CD14-positive monocyte (primary cell): Measurements from ENCODE around the gene LSM5. TPM values are rescaled to one million over a fixed set of nuclear protein-coding genes. Genes with fewer than 3 reads are reported as not detected.

Experiments
- DNase-seq, 3 donors: peaks; one replicate each; pipeline ENCODE4 v3.0.0-alpha.2; 2011 to 2022
- H2AFZ ChIP-seq: 2 replicates; pipeline ENCODE4 v1.6.0; 2012; ENCODE audit warnings: mild to moderate bottlenecking, low read depth, low read length, inconsistent platforms; ENCODE audit not compliant: insufficient read depth, poor library complexity, severe bottlenecking
- H3K27ac ChIP-seq, 2 donors: 1 replicate in 1 of 2; 2 replicates in 1 of 2; pipeline ENCODE4 v1.5.1; 2012 to 2013; ENCODE audit warnings: low read length in 2 of 2, control low read depth in 1 of 2, inconsistent platforms in 1 of 2, low read depth in 1 of 2, mild to moderate bottlenecking in 1 of 2
- H3K27me3 ChIP-seq, 2 donors: one replicate each; pipeline versions ENCODE4 v1.6.0 to v1.6.1; 2011 to 2013; ENCODE audit warnings: low read length in 2 of 2; ENCODE audit not compliant: control insufficient read depth in 2 of 2, insufficient read depth in 2 of 2
- H3K36me3 ChIP-seq, 2 donors: replicated peaks in 1 of 2; 1 replicate in 1 of 2; 2 replicates in 1 of 2; pipeline versions ENCODE4 v1.5.1 to v1.6.1; 2012 to 2013; ENCODE audit warnings: low read length in 2 of 2, control low read depth in 1 of 2, inconsistent platforms in 1 of 2, mild to moderate bottlenecking in 1 of 2; ENCODE audit not compliant: insufficient read depth in 2 of 2, control insufficient read depth in 1 of 2
- H3K4me1 ChIP-seq, 2 donors: 1 replicate in 1 of 2; 2 replicates in 1 of 2; pipeline versions ENCODE4 v1.5.1 to v1.6.1; 2012 to 2013; ENCODE audit warnings: low read length in 2 of 2, control low read depth in 1 of 2, inconsistent platforms in 1 of 2, mild to moderate bottlenecking in 1 of 2, moderate library complexity in 1 of 2; ENCODE audit not compliant: insufficient read depth in 2 of 2, control insufficient read depth in 1 of 2
- H3K4me2 ChIP-seq: replicated peaks from 2 replicates; pipeline ENCODE3; 2012; ENCODE audit warnings: low read length, moderate library complexity, mild to moderate bottlenecking; ENCODE audit not compliant: poor library complexity, severe bottlenecking; ENCODE audit errors: extremely low read depth
- H3K4me3 ChIP-seq, 3 experiments: fragments of 200-600 bp in 1 of 3; sonication (generic) in 1 of 3; replicated peaks in 1 of 3; 1 replicate in 2 of 3; 2 replicates in 1 of 3; pipeline ENCODE4 v1.5.1; 2011 to 2013; ENCODE audit warnings: low read length in 3 of 3, mild to moderate bottlenecking in 3 of 3, control low read depth in 2 of 3, low read depth in 2 of 3, inconsistent platforms in 1 of 3, moderate library complexity in 1 of 3
- H3K79me2 ChIP-seq: 2 replicates; pipeline ENCODE4 v1.6.0; 2012; ENCODE audit warnings: mild to moderate bottlenecking, control low read depth, inconsistent platforms, low read length, moderate library complexity; ENCODE audit not compliant: insufficient read depth
- H3K9ac ChIP-seq: 2 replicates; pipeline ENCODE4 v1.6.0; 2017; ENCODE audit warnings: low read length, mild to moderate bottlenecking; ENCODE audit not compliant: insufficient read depth, poor library complexity, severe bottlenecking
- H3K9me3 ChIP-seq, 2 donors: replicated peaks in 1 of 2; 1 replicate in 1 of 2; 2 replicates in 1 of 2; pipeline versions ENCODE4 v1.5.1 to v1.6.1; 2012 to 2013; ENCODE audit warnings: low read length in 2 of 2, control low read depth in 1 of 2; ENCODE audit not compliant: control insufficient read depth in 1 of 2, insufficient read depth in 1 of 2
- H4K20me1 ChIP-seq: 2 replicates; pipeline ENCODE4 v1.6.0; 2012; ENCODE audit warnings: mild to moderate bottlenecking, low read length, control low read depth, moderate library complexity; ENCODE audit not compliant: insufficient read depth
- H3K27ac Mint-ChIP-seq, 7 donors: one replicate each; pipeline ENCODE4 v1.8.0; 2020; ENCODE audit warnings: mild to moderate bottlenecking in 7 of 7, mixed read lengths in 7 of 7, moderate library complexity in 6 of 7, inconsistent platforms in 2 of 7
- H3K27me3 Mint-ChIP-seq, 3 donors: one replicate each; pipeline ENCODE4 v1.8.0; 2021 to 2022; ENCODE audit warnings: low read depth in 3 of 3, mild to moderate bottlenecking in 3 of 3, mixed read lengths in 3 of 3, moderate library complexity in 3 of 3, inconsistent platforms in 1 of 3
- H3K36me3 Mint-ChIP-seq, 2 donors: one replicate each; pipeline ENCODE4 v1.8.0; 2020; ENCODE audit warnings: mixed read lengths in 2 of 2, inconsistent platforms in 1 of 2, mild to moderate bottlenecking in 1 of 2
- H3K4me1 Mint-ChIP-seq: one replicate; pipeline ENCODE4 v1.8.0; 2020; ENCODE audit warnings: mild to moderate bottlenecking, mixed read lengths
- H3K4me3 Mint-ChIP-seq, 2 donors: one replicate each; pipeline ENCODE4 v1.8.0; 2020; ENCODE audit warnings: mild to moderate bottlenecking in 2 of 2, mixed read lengths in 2 of 2, moderate library complexity in 1 of 2
- H3K9me3 Mint-ChIP-seq, 7 donors: one replicate each; pipeline ENCODE4 v1.8.0; 2020 to 2022; ENCODE audit warnings: mixed read lengths in 7 of 7, mild to moderate bottlenecking in 6 of 7, moderate library complexity in 6 of 7, inconsistent platforms in 2 of 7
- WGBS: methylation state at CpG from one replicate; pipeline ENCODE4 v1.1.5; 2013; ENCODE audit warnings: missing lambda C conversion rate; ENCODE audit not compliant: insufficient coverage; 5-methylcytosine and 5-hydroxymethylcytosine counted together
- intact Hi-C, 2 donors: fragments of 100-400 bp; cut with micrococcal nuclease; formaldehyde crosslinking; loops; one replicate each; pipeline versions ENCODE4 v1.15.0 to v1.15.1; 2023
- polyA plus RNA-seq, 3 donors: library from polyadenylated mRNA; depleted of rRNA in 1 of 3; unstranded in 2 of 3; stranded (reverse) in 1 of 3; fragments of 300-500 nt in 2 of 3; fragments of >200 nt in 1 of 3; fragmentation: Illumina TruSeq in 2 of 3; gene quantifications; 1 replicate in 2 of 3; 2 replicates in 1 of 3; pipeline ENCODE4 v1.2.3, GENCODE V29; 2012 to 2021
- TF ChIP-seq, protein P1 (sequence below): fragments of 200-600 bp; IDR thresholded peaks from one replicate; pipeline ENCODE4 v1.8.0; 2022; ENCODE audit warnings: antibody characterized with exemption, mild to moderate bottlenecking

LSM5 gene
- polyA plus RNA-seq, 3 donors = 16.4 to 81.1 (median 78.2) TPM

DNA sequence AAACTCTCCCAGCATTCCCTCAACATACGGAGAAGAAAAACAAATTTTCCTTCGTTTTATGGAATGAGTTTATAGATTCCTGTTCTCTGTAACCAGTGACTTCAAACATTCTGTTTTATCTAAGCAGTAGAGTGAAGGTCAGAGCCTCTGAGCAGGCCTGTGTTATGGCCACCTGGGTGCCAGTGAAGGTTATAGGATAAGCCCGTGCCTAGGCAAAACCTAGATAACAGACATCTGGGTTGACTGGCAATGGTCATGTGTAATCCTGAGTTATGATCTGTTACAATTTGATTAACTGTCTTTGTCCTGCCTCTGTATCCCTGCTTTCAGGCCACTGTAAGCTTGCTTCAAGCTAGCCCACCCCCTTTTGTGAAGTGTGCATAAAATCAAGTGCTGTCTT is 8.3 kb downstream of the LSM5 start:
- Histone ChIP-seq H3K4me3 (no peak overlapping the region), H3K27me3 (no peaks in the 10 kb centered on the region), H3K9ac (no peak overlapping the region), H3K9me3 (no peaks in the 10 kb centered on the region), H2AFZ (no peak overlapping the region), H3K4me2 (no peak overlapping the region), H3K4me1 (no peaks in the 10 kb centered on the region), H3K27ac (no peak overlapping the region), H3K36me3 (peaks cover 8 to 11% of the 10 kb centered on the region in 2 donors), H4K20me1 (no peaks in the 10 kb centered on the region), H3K79me2 (no peaks in the 10 kb centered on the region)
- Mint-ChIP-seq H3K9me3 (no peaks in the 10 kb centered on the region), H3K4me1 (no peaks in the 10 kb centered on the region), H3K4me3 (no peak overlapping the region), H3K27me3 (peaks cover 0 to 4% (median 2%) of the 10 kb centered on the region in 3 donors), H3K36me3 (peaks cover 15 to 16% of the 10 kb centered on the region in 2 donors), H3K27ac (peak overlapping the region in 1 of 7 donors; percentile 45)
- intact Hi-C loops = no loop called here
- TF ChIP-seq, protein P1, sequence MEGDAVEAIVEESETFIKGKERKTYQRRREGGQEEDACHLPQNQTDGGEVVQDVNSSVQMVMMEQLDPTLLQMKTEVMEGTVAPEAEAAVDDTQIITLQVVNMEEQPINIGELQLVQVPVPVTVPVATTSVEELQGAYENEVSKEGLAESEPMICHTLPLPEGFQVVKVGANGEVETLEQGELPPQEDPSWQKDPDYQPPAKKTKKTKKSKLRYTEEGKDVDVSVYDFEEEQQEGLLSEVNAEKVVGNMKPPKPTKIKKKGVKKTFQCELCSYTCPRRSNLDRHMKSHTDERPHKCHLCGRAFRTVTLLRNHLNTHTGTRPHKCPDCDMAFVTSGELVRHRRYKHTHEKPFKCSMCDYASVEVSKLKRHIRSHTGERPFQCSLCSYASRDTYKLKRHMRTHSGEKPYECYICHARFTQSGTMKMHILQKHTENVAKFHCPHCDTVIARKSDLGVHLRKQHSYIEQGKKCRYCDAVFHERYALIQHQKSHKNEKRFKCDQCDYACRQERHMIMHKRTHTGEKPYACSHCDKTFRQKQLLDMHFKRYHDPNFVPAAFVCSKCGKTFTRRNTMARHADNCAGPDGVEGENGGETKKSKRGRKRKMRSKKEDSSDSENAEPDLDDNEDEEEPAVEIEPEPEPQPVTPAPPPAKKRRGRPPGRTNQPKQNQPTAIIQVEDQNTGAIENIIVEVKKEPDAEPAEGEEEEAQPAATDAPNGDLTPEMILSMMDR = no peak
- DNase-seq = no peak
- WGBS = no CpG with 5 or more reads among the region's 3 CpGs

DNA sequence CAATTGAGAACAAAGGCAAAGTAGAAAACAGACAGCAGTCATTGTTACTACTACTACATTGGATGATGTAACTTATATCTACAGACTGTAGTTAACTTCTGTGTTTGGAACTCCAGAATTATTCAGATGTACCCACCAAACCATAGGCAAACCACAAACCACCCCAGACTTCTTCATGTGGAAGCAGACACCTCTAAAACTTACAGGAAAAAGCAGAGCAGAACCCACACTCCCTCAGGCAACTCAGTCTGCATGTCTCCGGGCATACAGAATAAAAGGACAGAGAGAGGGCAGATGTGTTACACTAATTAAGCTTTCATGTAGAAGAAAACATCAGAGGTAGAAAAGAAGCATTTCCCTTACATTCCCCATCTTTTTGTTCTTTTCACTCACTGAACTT is 9.0 kb downstream of the LSM5 start:
- no peaks in the 10 kb centered on the region for H3K9me3 ChIP-seq
- Mint-ChIP-seq H3K4me3 (no peak overlapping the region), H3K36me3 (peaks cover 9% of the 10 kb centered on the region in 2 donors), H3K27me3 (peaks cover 0 to 4% (median 2%) of the 10 kb centered on the region in 3 donors), H3K4me1 (no peaks in the 10 kb centered on the region), H3K27ac (no peak overlapping the region), H3K9me3 (no peaks in the 10 kb centered on the region)
- no peak overlapping the region for H3K9ac ChIP-seq
- H3K4me2 ChIP-seq = no peak overlapping the region
- no CpG with 5 or more reads among the region's 1 CpG for WGBS
- H3K27ac ChIP-seq = no peak overlapping the region
- no peaks in the 10 kb centered on the region for H3K27me3 ChIP-seq
- H3K4me1 ChIP-seq = no peaks in the 10 kb centered on the region
- TF ChIP-seq, protein P1 = no peak
- DNase-seq = no peak
- H4K20me1 ChIP-seq = no peaks in the 10 kb centered on the region
- H2AFZ ChIP-seq = no peak overlapping the region
- peaks cover under 1 to 4% of the 10 kb centered on the region in 2 donors for H3K36me3 ChIP-seq
- H3K4me3 ChIP-seq = no peak overlapping the region
- intact Hi-C loops = no loop called here
- H3K79me2 ChIP-seq = no peaks in the 10 kb centered on the region
